ENCODE results near the gene FMN1.

The FMN1 gene

DNA sequence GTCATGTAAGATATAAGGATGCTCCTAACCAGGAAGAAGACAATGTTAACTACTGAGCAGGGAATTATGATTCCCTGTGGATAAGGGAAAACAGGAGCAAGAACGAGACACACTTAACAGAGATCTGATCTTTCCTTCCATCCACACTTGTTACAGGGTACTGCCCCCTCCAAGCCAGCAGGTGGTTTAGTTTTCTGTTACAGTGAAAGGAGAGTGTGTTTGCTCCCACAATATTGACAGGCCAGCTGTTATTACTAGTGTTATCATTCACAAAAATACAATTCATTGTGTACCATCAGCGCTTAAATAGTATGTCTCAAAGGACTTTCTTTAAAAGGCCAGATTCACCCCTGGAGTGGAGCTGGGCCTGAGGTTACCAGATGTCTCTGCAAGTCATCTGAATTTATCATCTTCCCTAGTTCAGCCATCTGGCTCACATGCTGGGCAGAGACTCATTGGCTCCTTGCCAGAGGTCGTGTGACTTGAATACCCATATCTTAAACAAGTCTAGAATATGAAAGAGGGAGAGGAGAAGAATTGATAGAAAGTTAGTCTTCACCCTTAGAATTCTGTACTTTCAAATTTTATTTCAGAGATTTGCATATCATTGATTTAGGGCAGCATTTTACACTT is 16.8 kb upstream of the FMN1 start:
- DNase-seq (ENCODE audit: low read depth, low spot score) = no peak
- POLR2A ChIA-PET = no interaction called here
- TF ChIP-seq, protein P1, sequence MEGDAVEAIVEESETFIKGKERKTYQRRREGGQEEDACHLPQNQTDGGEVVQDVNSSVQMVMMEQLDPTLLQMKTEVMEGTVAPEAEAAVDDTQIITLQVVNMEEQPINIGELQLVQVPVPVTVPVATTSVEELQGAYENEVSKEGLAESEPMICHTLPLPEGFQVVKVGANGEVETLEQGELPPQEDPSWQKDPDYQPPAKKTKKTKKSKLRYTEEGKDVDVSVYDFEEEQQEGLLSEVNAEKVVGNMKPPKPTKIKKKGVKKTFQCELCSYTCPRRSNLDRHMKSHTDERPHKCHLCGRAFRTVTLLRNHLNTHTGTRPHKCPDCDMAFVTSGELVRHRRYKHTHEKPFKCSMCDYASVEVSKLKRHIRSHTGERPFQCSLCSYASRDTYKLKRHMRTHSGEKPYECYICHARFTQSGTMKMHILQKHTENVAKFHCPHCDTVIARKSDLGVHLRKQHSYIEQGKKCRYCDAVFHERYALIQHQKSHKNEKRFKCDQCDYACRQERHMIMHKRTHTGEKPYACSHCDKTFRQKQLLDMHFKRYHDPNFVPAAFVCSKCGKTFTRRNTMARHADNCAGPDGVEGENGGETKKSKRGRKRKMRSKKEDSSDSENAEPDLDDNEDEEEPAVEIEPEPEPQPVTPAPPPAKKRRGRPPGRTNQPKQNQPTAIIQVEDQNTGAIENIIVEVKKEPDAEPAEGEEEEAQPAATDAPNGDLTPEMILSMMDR (IDR thresholded peaks at IDR 0.05; ENCODE audit: insufficient read depth, low read length, missing control alignments) = no peak
- CTCF ChIA-PET = no interaction called here
- no peak overlapping the region for H3K4me3 ChIP-seq (ENCODE audit: low read depth, low read length)

DNA sequence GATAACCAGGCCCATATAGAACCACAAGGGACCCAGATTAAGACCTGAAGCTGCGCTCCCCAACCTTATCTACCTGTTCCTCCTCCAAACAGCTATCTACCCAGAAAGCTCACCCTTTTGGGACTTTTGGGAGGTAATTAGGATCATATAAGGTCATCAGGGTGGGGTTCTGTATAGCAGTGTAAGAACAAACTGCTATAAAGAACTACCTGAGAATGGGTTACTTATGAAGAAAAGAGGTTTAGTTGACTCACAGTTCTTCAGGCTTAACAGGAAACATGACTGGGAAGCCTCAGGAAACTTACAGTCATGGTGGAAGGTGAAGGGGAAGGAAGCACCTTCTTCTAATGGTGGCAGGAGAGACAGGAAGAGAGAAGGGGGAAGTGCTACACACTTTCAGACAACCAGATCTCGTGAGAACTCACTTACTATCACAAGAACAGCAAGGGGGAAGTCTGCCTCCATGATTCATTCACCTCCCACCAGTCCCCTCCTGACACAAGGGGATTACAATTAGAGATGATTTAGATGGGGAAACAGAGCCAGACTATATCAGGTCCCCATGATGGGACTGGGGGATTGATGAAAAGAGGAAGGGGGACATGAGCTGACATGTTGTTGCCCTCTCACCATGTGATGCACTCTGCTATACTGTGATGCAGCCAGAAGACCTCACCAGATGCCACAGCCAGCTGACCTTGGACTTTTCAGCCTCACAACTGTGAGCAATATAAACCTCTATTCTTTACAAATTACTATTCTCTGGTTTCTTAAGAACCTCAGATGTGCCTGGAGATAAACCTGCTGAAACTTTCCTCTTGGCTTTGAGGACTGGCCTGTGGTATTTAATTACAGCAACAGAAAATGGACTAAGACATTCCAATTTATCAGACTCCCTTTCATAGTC is 15.3 kb upstream of the FMN1 start:
- DNase-seq (ENCODE audit: low read depth, low spot score) = no peak
- ChIA-PET CTCF (no interaction called here), POLR2A (no interaction called here)
- TF ChIP-seq, protein P1 (IDR thresholded peaks at IDR 0.05; ENCODE audit: insufficient read depth, low read length, missing control alignments) = no peak
- no peak overlapping the region for H3K4me3 ChIP-seq (ENCODE audit: low read depth, low read length)

DNA sequence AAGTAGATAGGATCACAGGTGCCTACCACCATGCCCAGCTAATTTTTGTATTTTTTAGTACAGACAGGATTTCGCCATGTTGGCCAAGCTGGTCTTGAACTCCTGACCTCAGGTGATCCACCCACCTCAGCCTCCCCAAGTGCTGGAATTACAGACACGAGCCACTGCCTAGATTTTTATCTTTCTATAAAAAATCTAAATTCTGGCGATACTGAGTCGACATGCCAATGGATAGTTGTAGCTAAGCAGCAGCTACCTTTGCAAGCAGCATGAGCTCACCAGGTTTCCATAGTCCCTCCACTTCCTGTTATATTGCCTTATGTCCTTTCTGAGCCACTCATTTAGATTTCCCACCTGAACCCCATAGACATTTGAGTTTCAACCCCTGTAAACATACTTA is 13.1 kb upstream of the FMN1 start:
- POLR2A ChIA-PET = no interaction called here
- CTCF ChIA-PET = interaction anchor here (1.2 kb wide), 1 partner anchor 9 kb away, joined by 7 read pairs; no protein-coding TSS in a partner anchor

DNA sequence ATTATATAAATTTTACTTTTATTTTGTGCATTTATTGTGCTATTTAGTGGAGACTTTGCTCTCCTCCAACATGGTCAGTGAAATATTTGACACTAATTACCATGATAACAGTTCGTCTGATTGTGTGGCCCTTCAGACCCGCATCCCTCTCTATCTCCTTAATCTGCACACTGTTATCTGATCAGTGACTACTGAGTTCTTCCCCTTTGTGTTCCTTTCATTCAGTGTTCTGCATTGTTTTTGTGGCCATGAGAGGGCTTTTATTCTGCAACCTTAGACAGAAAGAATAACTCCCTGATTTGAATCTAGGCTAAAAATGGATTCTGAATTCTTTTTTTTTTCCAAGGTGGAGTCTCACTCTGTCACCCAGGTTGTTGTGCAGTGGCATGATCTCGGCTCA is 11.9 kb upstream of the FMN1 start:
- POLR2A ChIA-PET = no interaction called here
- TF ChIP-seq, protein P1 (IDR thresholded peaks at IDR 0.05; ENCODE audit: insufficient read depth, low read length, missing control alignments) = no peak
- CTCF ChIA-PET = interaction anchor here (1.2 kb wide), 1 partner anchor 10 kb away, joined by 7 read pairs; no protein-coding TSS in a partner anchor
- DNase-seq (ENCODE audit: low read depth, low spot score) = no peak
- no peak overlapping the region for H3K4me3 ChIP-seq (ENCODE audit: low read depth, low read length)

More for the DNA sequence above, 13.1 kb upstream of the FMN1 start:
- DNase-seq (ENCODE audit: low read depth, low spot score) = no peak
- TF ChIP-seq, protein P1 (IDR thresholded peaks at IDR 0.05; ENCODE audit: insufficient read depth, low read length, missing control alignments) = no peak
- H3K4me3 ChIP-seq (ENCODE audit: low read depth, low read length) = no peak overlapping the region

DNA sequence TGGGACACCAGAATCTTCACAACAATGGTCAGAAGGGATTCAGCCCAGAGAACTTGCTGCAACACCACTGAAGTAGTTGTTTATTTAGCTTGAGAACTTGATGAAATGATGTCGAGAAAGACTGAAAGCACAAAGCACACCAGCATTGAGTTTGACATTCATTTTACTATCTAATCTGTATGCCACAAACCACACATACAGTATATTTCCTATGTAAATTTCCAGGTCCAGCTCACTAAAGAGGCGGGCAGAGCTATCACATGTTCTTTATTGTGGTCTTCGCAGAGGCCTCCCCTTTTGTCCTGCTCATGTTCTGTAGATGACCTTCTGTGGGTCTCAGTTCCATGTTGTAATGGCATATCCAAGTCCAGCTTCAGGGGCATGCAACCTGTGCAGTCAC is 10.4 kb upstream of the FMN1 start:
- ChIA-PET CTCF (interaction anchor here (0.6 to 1.3 kb wide), 2 partner anchors 11 to 293 kb away, joined by 4 read pairs; no protein-coding TSS in a partner anchor), POLR2A (no interaction called here)
- TF ChIP-seq, protein P1 (IDR thresholded peaks at IDR 0.05; ENCODE audit: insufficient read depth, low read length, missing control alignments) = no peak
- DNase-seq (ENCODE audit: low read depth, low spot score) = no peak
- no peak overlapping the region for H3K4me3 ChIP-seq (ENCODE audit: low read depth, low read length)

DNA sequence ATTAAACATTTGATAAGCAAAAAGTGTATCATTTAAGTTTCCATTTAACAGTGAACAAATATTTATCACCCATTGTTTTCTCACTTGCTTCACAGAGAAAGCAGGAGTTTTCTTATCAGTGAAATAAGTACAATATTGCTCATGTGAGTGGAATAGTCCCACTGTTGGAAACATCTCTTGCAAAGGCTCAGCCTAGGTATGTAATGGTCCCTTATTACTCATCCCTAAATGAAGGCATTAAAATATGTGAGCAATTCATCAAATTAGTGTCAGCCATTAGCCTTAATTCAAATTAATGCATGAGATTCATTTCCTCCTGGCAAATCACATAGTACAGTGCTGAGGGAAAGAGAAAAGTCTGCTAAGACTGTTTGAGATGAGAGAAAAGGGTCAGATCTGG is 9.6 kb upstream of the FMN1 start:
- no peak for DNase-seq (ENCODE audit: low read depth, low spot score)
- TF ChIP-seq, protein P1 (IDR thresholded peaks at IDR 0.05; ENCODE audit: insufficient read depth, low read length, missing control alignments) = no peak
- POLR2A ChIA-PET = no interaction called here
- no peak overlapping the region for H3K4me3 ChIP-seq (ENCODE audit: low read depth, low read length)
- CTCF ChIA-PET = interaction anchor here (1.3 kb wide), 1 partner anchor 12 kb away, joined by 4 read pairs; no protein-coding TSS in a partner anchor
